GM12878 (cell line): ENCODE measurements around the gene NHEJ1. TPM values are rescaled to one million over a fixed set of nuclear protein-coding genes. Genes with fewer than 3 reads are reported as not detected.

Experiments used
- ATAC-seq: fragments of 200-7000 bp; cut with Tn5 transposase; 3 replicates; pipeline ENCODE4 v1.9.1; 2020; ENCODE audit warnings: mild to moderate bottlenecking, moderate library complexity
- BruUV-seq: library from RNA; stranded (reverse); fragments of 400-500 nt; replicated peaks from 2 replicates; lab custom pipeline; 2021; lab: Mats Ljungman, UMichigan
- CTCF ChIA-PET: fragments of 300-600 bp; sonication (Branson Sonifier 250); formaldehyde crosslinking; extraction: SDS; loops from one replicate; lab custom pipeline; 2021; ENCODE audit warnings: inconsistent platforms; lab: Yijun Ruan, JAX
- POLR2A ChIA-PET: fragments of 350-600 bp; formaldehyde crosslinking; extraction: SDS; loops from one replicate; lab custom pipeline; 2021; ENCODE audit warnings: inconsistent platforms; lab: Charles Lee
- RAD21 ChIA-PET: fragments of 300-600 bp; sonication (Branson Sonifier 250); formaldehyde crosslinking; loops from one replicate; lab custom pipeline; 2023; ENCODE audit warnings: antibody characterized with exemption; ENCODE audit not compliant: unreplicated experiment; lab: Charles Lee
- SMC1A ChIA-PET: fragments of 300-600 bp; sonication (Branson Sonifier 250); formaldehyde crosslinking; loops from one replicate; lab custom pipeline; 2023; ENCODE audit not compliant: unreplicated experiment, uncharacterized antibody; lab: Charles Lee
- DNase-seq: peaks from one replicate; pipeline ENCODE4 v3.0.0-alpha.2; 2011; ENCODE audit warnings: low read depth, low spot score
- FAIRE-seq: peaks from 3 replicates; lab custom pipeline; 2011; peaks lifted over from hg19 to GRCh38; lab: Jason Lieb, UNC
- H2AFZ ChIP-seq: 2 replicates; pipeline ENCODE4 v1.6.0; 2011; ENCODE audit warnings: low read depth, low read length, control low read depth; ENCODE audit not compliant: control insufficient read depth
- H3K27ac ChIP-seq: 2 replicates; pipeline ENCODE4 v1.5.1; 2011; ENCODE audit warnings: control low read depth; ENCODE audit not compliant: control insufficient read depth, insufficient read depth
- H3K27me3 ChIP-seq, 2 experiments: replicated peaks in 1 of 2; 2 replicates each; pipeline versions ENCODE4 v1.6.0 to v1.6.1; 2011; ENCODE audit warnings: low read length in 1 of 2; ENCODE audit not compliant: control insufficient read depth in 2 of 2, insufficient read depth in 2 of 2
- H3K36me3 ChIP-seq, 2 experiments: 2 replicates each; pipeline ENCODE4 v1.5.1; 2011; ENCODE audit warnings: low read length in 1 of 2; ENCODE audit not compliant: control insufficient read depth in 2 of 2, insufficient read depth in 2 of 2
- H3K4me1 ChIP-seq: 2 replicates; pipeline ENCODE4 v1.6.1; 2011; ENCODE audit warnings: mild to moderate bottlenecking, low read length, moderate library complexity, mixed read lengths; ENCODE audit not compliant: control insufficient read depth, insufficient read depth
- H3K4me2 ChIP-seq: 2 replicates; pipeline ENCODE4 v1.6.0; 2011; ENCODE audit warnings: control low read depth; ENCODE audit not compliant: control insufficient read depth, insufficient read depth
- H3K4me3 ChIP-seq: fragments of 200-600 bp; sonication (generic); 2 replicates; pipeline ENCODE4 v1.5.1; 2016
- H3K79me2 ChIP-seq: 2 replicates; pipeline ENCODE4 v1.6.0; 2011; ENCODE audit warnings: low read length; ENCODE audit not compliant: control insufficient read depth, insufficient read depth
- H3K9ac ChIP-seq: 2 replicates; pipeline ENCODE4 v1.8.0; 2011; ENCODE audit warnings: low read length, control low read depth, mixed read lengths; ENCODE audit not compliant: control insufficient read depth, insufficient read depth
- H3K9me3 ChIP-seq: replicated peaks from 3 replicates; pipeline ENCODE4 v1.5.1; 2011; ENCODE audit warnings: mild to moderate bottlenecking, low read length; ENCODE audit not compliant: control insufficient read depth, insufficient read depth
- H4K20me1 ChIP-seq: 2 replicates; pipeline ENCODE4 v1.6.0; 2011; ENCODE audit not compliant: control insufficient read depth, insufficient read depth
- CHD4 ChIP-seq: fragments of 200-600 bp; sonication (generic); IDR thresholded peaks from 2 replicates; pipeline ENCODE4 v1.6.1; 2016; ENCODE audit warnings: mild to moderate bottlenecking
- CREM ChIP-seq: IDR thresholded peaks from 2 replicates; pipeline ENCODE4 v1.6.1; 2014; ENCODE audit warnings: antibody characterized with exemption, low read depth
- DPF2 ChIP-seq: fragments of 450-650 bp; IDR thresholded peaks from 2 replicates; pipeline ENCODE4 v1.6.1; 2017; ENCODE audit warnings: mild to moderate bottlenecking
- FOS ChIP-seq: IDR thresholded peaks from 3 replicates; pipeline ENCODE4 v1.6.1; 2011; ENCODE audit warnings: borderline replicate concordance; ENCODE audit not compliant: insufficient read length; ENCODE audit errors: extremely low read depth
- IRF3 ChIP-seq: fragments of 450-650 bp; IDR thresholded peaks from 2 replicates; pipeline ENCODE4 v1.6.1; 2014; ENCODE audit warnings: mild to moderate bottlenecking
- NR2F1 ChIP-seq: fragments of 450-650 bp; conservative IDR thresholded peaks from 2 replicates; pipeline ENCODE4 v1.6.1; 2017; ENCODE audit warnings: mild to moderate bottlenecking
- RCOR1 ChIP-seq: conservative IDR thresholded peaks from 2 replicates; pipeline ENCODE4 v1.6.1; 2012; ENCODE audit warnings: low read depth, low read length, improper control_type of control experiment
- SMAD1 ChIP-seq: fragments of 450-650 bp; IDR thresholded peaks from 2 replicates; pipeline ENCODE4 v1.6.1; 2018; ENCODE audit warnings: mild to moderate bottlenecking, low read depth; ENCODE audit not compliant: partially characterized antibody
- STAT1 ChIP-seq: fragments of 450-650 bp; conservative IDR thresholded peaks from 2 replicates; pipeline ENCODE4 v1.6.1; 2014; ENCODE audit warnings: antibody characterized with exemption, mild to moderate bottlenecking
- ZNF274 ChIP-seq: IDR thresholded peaks from one replicate; pipeline ENCODE4 v1.8.0; 2011; ENCODE audit not compliant: insufficient read length, insufficient read depth
- ZNF622 ChIP-seq: fragments of 450-650 bp; IDR thresholded peaks from 2 replicates; pipeline ENCODE4 v1.6.1; 2017; ENCODE audit warnings: mild to moderate bottlenecking, inconsistent platforms
- WGBS: methylation state at CpG from one replicate; pipeline ENCODE4 v1.1.6; 2016; ENCODE audit warnings: low lambda C conversion rate; ENCODE audit not compliant: insufficient replicate concordance, insufficient coverage; ENCODE audit errors: missing lambda C conversion rate; 5-methylcytosine and 5-hydroxymethylcytosine counted together
- in situ Hi-C: fragments of 300-500 bp; cut with MboI; formaldehyde crosslinking; loops from 9 replicates; pipeline ENCODE4 v1.14.3; 2018; ENCODE audit warnings: mixed read lengths
- intact Hi-C: fragments of 100-400 bp; cut with micrococcal nuclease; formaldehyde crosslinking; loops from one replicate; pipeline ENCODE4 v1.14.2; 2022; ENCODE audit not compliant: unreplicated experiment
- polyA plus RNA-seq, 11 experiments: library from polyadenylated mRNA; depleted of rRNA in 4 of 11; unstranded in 6 of 11; stranded (reverse) in 5 of 11; fragments of >200 nt; fragmentation: Nextera tagmentation in 4 of 11; fragmentation: Illumina TruSeq in 1 of 11; extraction: Ambion mirVana in 4 of 11; extraction: Trizol in 1 of 11; gene quantifications; 1 replicate in 1 of 11; 2 replicates in 10 of 11; pipeline versions ENCODE4 v1.2.1 to v1.2.3, GENCODE V29; 2011 to 2016; ENCODE audit warnings: inconsistent platforms in 2 of 11, missing spikeins in 2 of 11, low read depth in 1 of 11
- total RNA-seq, 4 experiments: library from RNA; depleted of rRNA in 3 of 4; stranded (reverse); fragments of >200 nt in 3 of 4; fragmentation: Illumina TruSeq in 1 of 4; extraction: Trizol in 1 of 4; gene quantifications; 2 replicates each; pipeline versions ENCODE4 v1.2.1 to v1.2.3, GENCODE V29; 2013 to 2021
- TF ChIP-seq, protein P1 (sequence below): fragments of 450-650 bp; formaldehyde crosslinking; IDR thresholded peaks from 2 replicates; pipeline ENCODE4 v1.5.0; 2022; ENCODE audit warnings: mild to moderate bottlenecking, missing genetic modification characterization

Gene NHEJ1
- total and polyA plus RNA-seq, 10 of the 15 experiments (the other 5 are each of a cell fraction or from before 2014, with no cell fraction given), result 11.8 to 20.2 (median 17.0) TPM

- no peaks in the 10 kb centered on the region for H3K27me3 ChIP-seq
- DNase-seq, result no peak
- no peak for ATAC-seq
- TF ChIP-seq IRF3, result no peak
- TF ChIP-seq, all 136 proteins: peak for 0
- no TSS peak for BruUV-seq
- intact Hi-C loops, result no loop called here
- 81% methylated on average over 3 of the region's 3 CpGs for WGBS
- no peak overlapping the region for H3K4me3 ChIP-seq
- SMC1A ChIA-PET, result interaction anchor here (1.0 kb wide), 1 partner anchor 24 kb away, joined by 3 read pairs; no protein-coding TSS in a partner anchor
- no peak overlapping the region for H3K4me2 ChIP-seq
- H4K20me1 ChIP-seq, result no peaks in the 10 kb centered on the region
- no peaks in the 10 kb centered on the region for H3K36me3 ChIP-seq
- no peak overlapping the region for H3K27ac ChIP-seq
- RAD21 ChIA-PET, result interaction anchor here (1.9 kb wide), 1 partner anchor 9 kb away, joined by 6 read pairs; no protein-coding TSS in a partner anchor
- H3K4me1 ChIP-seq, result no peaks in the 10 kb centered on the region
- no peak for FAIRE-seq
- in situ Hi-C loops, result no loop called here
- POLR2A ChIA-PET, result no interaction called here
- no peaks in the 10 kb centered on the region for H3K9me3 ChIP-seq
- no peak overlapping the region for H3K9ac ChIP-seq
- H3K79me2 ChIP-seq, result no peaks in the 10 kb centered on the region
- CTCF ChIA-PET, result interaction anchor here (1.6 to 2.1 kb wide), 2 partner anchors 10 to 21 kb away, joined by 6 read pairs; no protein-coding TSS in a partner anchor
- H2AFZ ChIP-seq, result no peak overlapping the region
These were observed 66.4 kb downstream of the NHEJ1 start for GRCh38 chr2:219094171-219094570.

- Histone ChIP-seq H3K79me2 (no peaks in the 10 kb centered on the region), H3K9ac (no peak overlapping the region), H3K9me3 (no peaks in the 10 kb centered on the region), H3K4me2 (no peak overlapping the region), H3K27me3 (no peaks in the 10 kb centered on the region), H4K20me1 (no peaks in the 10 kb centered on the region), H3K4me3 (no peak overlapping the region), H3K4me1 (peaks cover 14% of the 10 kb centered on the region), H3K27ac (no peak overlapping the region), H3K36me3 (no peaks in the 10 kb centered on the region), H2AFZ (no peak overlapping the region)
- no peak for FAIRE-seq
- in situ Hi-C loops (no loop called here), intact Hi-C loops (no loop called here)
- POLR2A ChIA-PET, result interaction anchor here (0.5 kb wide), 1 partner anchor 55 kb away, joined by 5 read pairs; no protein-coding TSS in a partner anchor
- no peak for ATAC-seq
- CTCF ChIA-PET, result interaction anchor here (1.2 to 26.8 kb wide), 4 partner anchors 8 to 17 kb away, joined by 3 to 365 read pairs (median 6); no protein-coding TSS in a partner anchor
- WGBS, result 59% methylated on average over 4 of the region's 4 CpGs
- RAD21 ChIA-PET, result interaction anchor here (0.5 kb wide), 1 partner anchor 29 kb away, joined by 3 read pairs; no protein-coding TSS in a partner anchor
- DNase-seq, result no peak
- BruUV-seq, result no TSS peak
- SMC1A ChIA-PET, result interaction anchor here (0.7 to 1.2 kb wide), 2 partner anchors 11 to 15 kb away, joined by 3 read pairs; no protein-coding TSS in a partner anchor
- TF ChIP-seq ZNF622 (no peak), SMAD1 (no peak), RCOR1 (no peak), CREM (no peak), CHD4 (no peak), ZNF274 (no peak), NR2F1 (no peak), STAT1 (no peak), DPF2 (no peak), FOS (no peak)
- TF ChIP-seq, protein P1, sequence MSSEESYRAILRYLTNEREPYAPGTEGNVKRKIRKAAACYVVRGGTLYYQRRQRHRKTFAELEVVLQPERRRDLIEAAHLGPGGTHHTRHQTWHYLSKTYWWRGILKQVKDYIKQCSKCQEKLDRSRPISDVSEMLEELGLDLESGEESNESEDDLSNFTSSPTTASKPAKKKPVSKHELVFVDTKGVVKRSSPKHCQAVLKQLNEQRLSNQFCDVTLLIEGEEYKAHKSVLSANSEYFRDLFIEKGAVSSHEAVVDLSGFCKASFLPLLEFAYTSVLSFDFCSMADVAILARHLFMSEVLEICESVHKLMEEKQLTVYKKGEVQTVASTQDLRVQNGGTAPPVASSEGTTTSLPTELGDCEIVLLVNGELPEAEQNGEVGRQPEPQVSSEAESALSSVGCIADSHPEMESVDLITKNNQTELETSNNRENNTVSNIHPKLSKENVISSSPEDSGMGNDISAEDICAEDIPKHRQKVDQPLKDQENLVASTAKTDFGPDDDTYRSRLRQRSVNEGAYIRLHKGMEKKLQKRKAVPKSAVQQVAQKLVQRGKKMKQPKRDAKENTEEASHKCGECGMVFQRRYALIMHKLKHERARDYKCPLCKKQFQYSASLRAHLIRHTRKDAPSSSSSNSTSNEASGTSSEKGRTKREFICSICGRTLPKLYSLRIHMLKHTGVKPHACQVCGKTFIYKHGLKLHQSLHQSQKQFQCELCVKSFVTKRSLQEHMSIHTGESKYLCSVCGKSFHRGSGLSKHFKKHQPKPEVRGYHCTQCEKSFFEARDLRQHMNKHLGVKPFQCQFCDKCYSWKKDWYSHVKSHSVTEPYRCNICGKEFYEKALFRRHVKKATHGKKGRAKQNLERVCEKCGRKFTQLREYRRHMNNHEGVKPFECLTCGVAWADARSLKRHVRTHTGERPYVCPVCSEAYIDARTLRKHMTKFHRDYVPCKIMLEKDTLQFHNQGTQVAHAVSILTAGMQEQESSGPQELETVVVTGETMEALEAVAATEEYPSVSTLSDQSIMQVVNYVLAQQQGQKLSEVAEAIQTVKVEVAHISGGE (CRISPR knock-in tag), result no peak
These were observed 69.9 kb downstream of the NHEJ1 start for GRCh38 chr2:219090436-219091299.
